NCI-H2227 (cell line): ENCODE data around the gene SFTA2.
"Not testable (repeated sequence)": the region's sequence is repeated elsewhere in the genome, so short reads cannot be mapped to it uniquely, and the experiment has no call there.

Experiments
- DNase-seq: peaks from one replicate; lab custom pipeline; 2025; ENCODE audit not compliant: unreplicated experiment; lab: John Stamatoyannopoulos, UW

Gene SFTA2

DNA sequence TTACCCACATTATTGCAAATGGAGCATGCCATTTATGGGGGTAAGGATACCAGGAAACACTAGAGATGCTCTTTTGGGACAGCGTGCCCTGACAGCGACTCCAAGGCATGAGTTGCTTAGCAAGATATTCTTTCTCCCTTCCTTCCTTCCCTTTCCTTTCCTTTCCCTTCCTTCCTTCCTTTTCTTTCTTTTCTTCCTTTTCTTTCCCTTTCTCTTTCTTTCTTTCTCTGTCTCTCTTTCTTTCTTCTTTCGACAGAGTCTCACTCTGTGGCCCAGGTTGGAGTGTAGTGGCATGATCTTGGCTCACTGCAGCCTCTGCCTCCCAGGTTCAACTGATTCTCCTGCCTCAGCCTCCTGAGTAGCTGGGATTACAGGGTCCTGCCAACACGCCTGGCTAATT lies 12.1 kb upstream of the SFTA2 start:
- no peak for DNase-seq

- peak; percentile 7 for DNase-seq
Measured at GRCh38 chr6:30942338-30943060, 10.5 kb upstream of the SFTA2 start.

GRCh38 chr6:30940361-30940986 lies 8.5 kb upstream of the SFTA2 start, which contains the start of gene MUCL3:
TSS of gene MUCL3 (plus strand) at chr6:30940973. CDS start at chr6:30941000, 27 bp downstream.
- no peak for DNase-seq

- DNase-seq: no peak
Measured at GRCh38 chr6:30939473-30939872, 7.5 kb upstream of the SFTA2 start.

GRCh38 chr6:30938730-30939129 lies 6.8 kb upstream of the SFTA2 start:
- DNase-seq: no peak

DNA sequence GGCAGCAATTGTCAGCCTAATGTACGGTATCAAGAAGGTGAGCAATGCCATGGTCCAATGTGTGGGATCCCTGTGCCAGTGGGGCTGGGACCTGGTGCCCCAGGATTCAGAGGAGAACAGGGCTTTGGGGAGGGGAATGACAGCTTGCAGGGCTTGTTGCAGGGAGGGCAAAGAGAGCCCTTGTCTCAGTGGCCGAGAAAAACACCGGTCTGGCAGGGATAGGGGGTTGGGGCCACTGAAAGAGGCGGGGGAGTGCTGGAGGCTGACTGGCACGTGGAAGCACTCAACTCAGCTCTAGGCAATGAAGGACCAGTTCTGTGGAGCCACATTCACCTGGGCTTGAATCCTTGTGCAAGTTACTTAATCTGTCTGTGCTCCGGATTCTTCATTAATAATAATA lies 5.3 kb upstream of the SFTA2 start:
- no peak for DNase-seq

DNA sequence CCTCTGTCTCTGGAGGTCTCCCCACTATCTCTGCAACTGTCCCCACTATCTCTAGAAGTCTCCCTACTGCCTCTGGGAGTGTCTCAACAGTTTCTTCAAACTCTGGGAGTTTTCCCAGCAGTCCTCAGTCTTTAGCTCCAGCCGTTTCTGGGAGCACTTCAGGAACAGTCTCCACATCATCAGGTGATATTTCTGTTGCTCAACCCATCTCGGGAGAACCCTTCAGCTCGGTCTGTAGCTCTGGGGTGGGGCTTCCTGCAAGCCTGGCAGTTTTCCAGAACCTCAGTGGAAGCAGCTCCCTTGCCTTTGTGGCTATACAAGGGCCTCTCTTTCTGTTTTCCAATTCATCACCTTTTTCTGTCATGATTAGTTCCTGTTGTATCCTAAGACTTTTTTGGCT lies 3.0 kb upstream of the SFTA2 start:
- no peak for DNase-seq

DNA sequence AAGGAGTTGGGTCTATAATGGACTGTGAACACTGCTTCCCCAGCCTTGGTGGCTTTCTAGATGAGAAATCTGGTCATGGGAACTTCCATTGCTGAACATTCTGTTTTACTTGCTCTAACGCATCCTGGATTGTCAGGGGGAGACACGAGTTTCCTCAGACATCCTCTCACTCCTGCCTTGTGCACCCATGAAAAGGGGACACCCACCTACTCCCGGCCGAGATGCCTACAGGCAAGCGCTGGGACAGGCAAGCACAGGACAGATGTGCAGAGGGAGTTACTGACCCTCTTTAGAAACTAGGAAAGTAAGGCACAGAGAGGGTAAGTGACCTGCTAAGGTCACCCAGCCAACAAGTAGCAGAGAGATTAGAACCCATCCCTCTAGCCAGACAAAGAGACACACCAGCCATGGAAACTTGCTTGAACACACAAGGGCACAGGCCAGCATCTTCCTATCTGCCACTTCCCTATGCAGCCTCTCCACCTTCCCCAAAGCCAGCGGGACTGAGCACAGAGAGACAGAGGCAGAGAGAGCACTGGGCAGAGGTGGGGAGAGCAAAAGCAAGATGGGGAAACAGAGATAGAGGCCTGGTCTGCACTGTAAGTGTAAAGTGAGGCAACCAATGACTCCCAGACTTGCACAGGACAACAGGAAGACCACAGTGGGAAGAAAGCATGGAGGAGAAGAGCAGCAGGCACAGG lies 845 bp upstream of the SFTA2 start:
- DNase-seq: no peak

- DNase-seq: no peak
Measured at GRCh38 chr6:30931272-30931671, 698 bp downstream of the SFTA2 start.

GRCh38 chr6:30930506-30930905 lies 1.5 kb downstream of the SFTA2 start:
- no peak for DNase-seq

DNA sequence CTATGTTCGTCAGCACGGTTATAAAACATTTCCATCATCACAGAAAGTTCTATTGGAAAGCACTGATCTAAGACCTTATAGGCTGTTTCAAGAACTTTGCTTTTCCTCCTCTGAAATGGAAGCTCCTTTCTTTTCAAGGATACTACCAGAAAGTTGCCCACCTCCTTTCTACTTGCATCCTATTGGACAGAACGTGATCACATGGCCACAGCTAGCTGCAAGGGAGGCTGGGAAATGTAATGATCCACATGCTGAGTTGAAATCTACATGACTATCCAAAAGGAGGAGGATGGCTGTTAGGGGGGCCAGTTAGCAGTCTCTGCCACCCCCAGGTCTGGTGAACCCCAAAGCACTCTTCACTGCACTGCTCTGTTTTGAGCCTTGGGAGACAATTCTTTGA lies 3.3 kb downstream of the SFTA2 start:
- DNase-seq: no peak

DNA sequence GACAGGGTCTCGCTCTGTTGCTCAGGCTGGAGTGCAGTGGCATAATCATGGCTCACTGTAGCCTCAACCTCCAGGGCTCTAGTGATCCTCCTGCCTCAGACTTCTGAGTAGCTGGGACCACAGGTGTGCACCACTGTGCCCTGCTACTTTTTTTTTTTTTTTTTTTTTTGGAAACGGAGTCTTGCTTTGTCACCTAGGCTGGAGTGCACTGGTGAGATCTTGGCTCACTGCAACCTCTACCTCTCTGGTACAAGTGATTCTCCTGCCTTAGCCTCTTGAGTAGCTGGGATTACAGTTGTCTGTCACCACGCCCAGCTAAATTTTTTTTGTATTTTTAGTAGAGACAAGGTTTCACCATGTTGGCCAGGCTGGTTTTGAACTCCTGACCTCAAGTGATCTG lies 4.9 kb downstream of the SFTA2 start:
- DNase-seq: not testable (repeated sequence)

GRCh38 chr6:30926644-30927043 lies 5.3 kb downstream of the SFTA2 start:
- DNase-seq: no peak

DNA sequence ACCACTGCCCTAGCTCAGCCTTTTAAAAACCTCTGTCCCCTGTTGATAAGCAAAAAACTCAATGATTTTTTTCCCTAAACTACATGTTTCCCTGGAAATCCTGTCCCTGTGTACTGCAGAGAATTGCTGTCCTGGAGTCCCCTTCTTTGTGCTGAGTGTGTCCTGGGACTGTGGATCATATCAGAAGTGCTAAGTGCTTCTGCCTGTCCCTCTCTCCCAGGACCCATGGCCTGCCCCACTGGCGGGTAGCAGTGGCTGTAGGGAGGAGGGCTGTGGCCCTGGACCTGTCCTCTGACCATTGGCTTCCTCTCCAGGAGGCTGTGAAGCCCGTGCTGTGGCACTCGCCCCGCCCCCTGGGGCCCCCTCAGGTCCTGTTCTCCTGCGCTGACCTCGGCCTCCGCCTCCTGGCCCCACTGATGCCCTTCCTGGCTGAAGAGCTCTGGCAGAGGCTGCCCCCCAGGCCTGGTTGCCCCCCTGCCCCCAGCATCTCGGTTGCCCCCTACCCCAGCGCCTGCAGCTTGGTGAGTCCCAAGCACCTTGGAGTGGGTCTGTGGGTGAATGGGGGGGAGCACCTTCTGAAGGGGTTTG lies 7.8 kb downstream of the SFTA2 start:
- not testable (repeated sequence) for DNase-seq

DNA sequence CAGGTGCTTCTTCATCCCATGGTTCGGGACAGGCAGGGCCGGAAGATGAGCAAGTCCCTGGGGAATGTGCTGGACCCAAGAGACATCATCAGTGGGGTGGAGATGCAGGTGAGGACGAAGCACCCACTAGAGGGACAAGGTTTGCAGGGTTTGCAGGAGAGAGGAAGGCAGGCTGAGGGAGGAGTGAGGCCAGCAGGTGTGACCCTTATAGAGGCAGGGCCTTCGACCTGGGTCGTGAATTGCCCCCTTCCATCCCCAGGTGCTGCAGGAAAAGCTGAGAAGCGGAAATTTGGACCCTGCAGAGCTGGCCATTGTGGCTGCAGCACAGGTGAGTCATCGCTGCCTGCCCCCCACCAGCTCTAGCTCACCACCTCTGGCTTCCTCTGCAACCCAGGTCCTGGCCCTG lies 9.5 kb downstream of the SFTA2 start:
- no peak for DNase-seq

- DNase-seq: no peak
Measured at GRCh38 chr6:30918670-30919069, 13.3 kb downstream of the SFTA2 start.

- DNase-seq: no peak
Measured at GRCh38 chr6:30917487-30917886, 14.5 kb downstream of the SFTA2 start.

- DNase-seq: no peak
Measured at GRCh38 chr6:30917041-30917440, 14.9 kb downstream of the SFTA2 start.

DNA sequence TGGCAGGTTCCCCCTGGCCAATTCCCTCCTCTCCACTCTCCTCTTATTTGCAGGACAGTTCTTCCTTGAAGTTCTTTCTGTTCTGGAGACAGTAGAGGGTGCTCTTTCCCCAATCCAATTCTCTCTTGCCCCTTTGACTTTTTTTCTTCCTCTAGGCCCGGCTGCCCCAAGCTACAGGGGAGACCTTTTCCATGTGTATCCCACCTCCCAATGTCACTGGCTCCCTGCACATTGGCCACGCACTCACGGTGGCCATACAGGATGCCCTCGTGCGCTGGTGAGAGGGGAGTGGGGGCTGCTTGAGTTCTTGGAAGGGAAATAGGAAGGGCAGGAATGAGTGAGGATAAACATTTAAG lies 16.4 kb downstream of the SFTA2 start:
- DNase-seq: peak; percentile 60

- DNase-seq: no peak
Measured at GRCh38 chr6:30914854-30915590, 16.9 kb downstream of the SFTA2 start.
